Sigmoid colon (tissue), 7 donors: ENCODE data around the gene C1orf122. TPM values are rescaled to one million over a fixed set of nuclear protein-coding genes. Genes with fewer than 3 reads are reported as not detected.
A peak's percentile ranks its signal among the peaks of the same experiment; 100 is the strongest.

Source experiments
- DNase-seq: peaks from one replicate; pipeline ENCODE4 v3.0.0-alpha.2; 2019
- H3K27ac ChIP-seq, 4 donors: fragments of 200-600 bp; sonication (generic); one replicate each; pipeline ENCODE4 v1.5.1; 2016 to 2019; ENCODE audit warnings: mild to moderate bottlenecking in 1 of 4
- H3K27me3 ChIP-seq, 3 donors: fragments of 200-600 bp; sonication (generic); one replicate each; pipeline ENCODE4 v1.5.1; 2019; ENCODE audit warnings: mild to moderate bottlenecking in 1 of 3
- H3K36me3 ChIP-seq, 4 donors: fragments of 200-600 bp; sonication (generic); one replicate each; pipeline ENCODE4 v1.5.1; 2016 to 2019
- H3K4me1 ChIP-seq, 4 donors: fragments of 200-600 bp; sonication (generic); one replicate each; pipeline ENCODE4 v1.5.1; 2017 to 2019
- H3K4me3 ChIP-seq, 4 donors: fragments of 200-600 bp; sonication (generic); one replicate each; pipeline ENCODE4 v1.5.1; 2017 to 2019; ENCODE audit warnings: mild to moderate bottlenecking in 2 of 4, moderate library complexity in 1 of 4
- H3K9me3 ChIP-seq, 4 donors: fragments of 200-600 bp in 3 of 4; sonication (generic) in 3 of 4; one replicate each; pipeline versions ENCODE4 v1.5.1 to v1.6.1; 2013 to 2019
- CTCF ChIP-seq, 4 experiments: fragments of 450-650 bp in 3 of 4; fragments of 200-600 bp in 1 of 4; IDR thresholded peaks; one replicate each; pipeline ENCODE4 v1.5.1; 2016 to 2019; ENCODE audit warnings: antibody characterized with exemption in 4 of 4, mild to moderate bottlenecking in 3 of 4, moderate library complexity in 2 of 4
- EP300 ChIP-seq, 4 donors: sonication (generic); formaldehyde crosslinking; IDR thresholded peaks; one replicate each; pipeline ENCODE4 v1.6.1; 2017; ENCODE audit warnings: antibody characterized with exemption in 4 of 4
- POLR2A ChIP-seq, 2 donors: fragments of 450-650 bp; IDR thresholded peaks; one replicate each; pipeline ENCODE4 v1.6.1; 2016; ENCODE audit warnings: antibody characterized with exemption in 2 of 2, mild to moderate bottlenecking in 2 of 2, moderate library complexity in 2 of 2
- POLR2AphosphoS5 ChIP-seq, 4 donors: sonication (generic); formaldehyde crosslinking; IDR thresholded peaks; one replicate each; pipeline ENCODE4 v1.6.1; 2017; ENCODE audit warnings: antibody characterized with exemption in 4 of 4
- WGBS, 2 donors: extraction: QIAGEN DNeasy Blood & Tissue Kit; methylation state at CpG; one replicate each; pipeline ENCODE4 v1.1.7; 2013; 5-methylcytosine and 5-hydroxymethylcytosine counted together
- intact Hi-C: fragments of 100-400 bp; cut with DNase I; formaldehyde crosslinking; loops from one replicate; pipeline ENCODE4 v1.15.1; 2023
- polyA plus RNA-seq, 3 donors: library from polyadenylated mRNA; stranded (reverse); fragments of 200-250 nt; gene quantifications; one replicate each; pipeline ENCODE4 v1.2.3, GENCODE V29; 2013
- total RNA-seq, 4 donors: library from RNA; depleted of rRNA; stranded (reverse); fragments of >200 nt; gene quantifications; one replicate each; pipeline ENCODE4 v1.1.0, GENCODE V29; 2016
- donor health status: healthy with polysubstance abuse.
- donor health status: Bipolar disorder and iron deficiency.
- donor health status: healthy.

C1orf122 gene
- total and polyA plus RNA-seq, 7 donors = 43.2 to 105 (median 61.9) TPM

GRCh38 chr1:37851262-37851661 is 43.7 kb downstream of the C1orf122 start:
- Histone ChIP-seq H3K9me3 (no peaks in the 10 kb centered on the region), H3K27me3 (no peaks in the 10 kb centered on the region), H3K4me3 (no peak overlapping the region), H3K36me3 (peaks cover 0 to 22% (median 0%) of the 10 kb centered on the region in 4 donors), H3K27ac (peak overlapping the region in 1 of 4 donors; percentile 34), H3K4me1 (peaks cover 0 to 52% (median 39%) of the 10 kb centered on the region in 4 donors)
- DNase-seq = no peak
- TF ChIP-seq EP300 (IDR thresholded peaks at IDR 0.05) = no peak
- no peak for TF ChIP-seq POLR2A (IDR thresholded peaks at IDR 0.05)
- TF ChIP-seq CTCF (IDR thresholded peaks at IDR 0.05) = no peak
- no peak for TF ChIP-seq POLR2AphosphoS5 (IDR thresholded peaks at IDR 0.05)
- intact Hi-C loops = no loop called here

GRCh38 chr1:37851782-37852210 is 44.2 kb downstream of the C1orf122 start:
- WGBS, 2 donors = 63 to 81% methylated on average over 2 of the region's 2 CpGs
- Histone ChIP-seq H3K4me3 (no peak overlapping the region), H3K4me1 (peaks cover 0 to 52% (median 42%) of the 10 kb centered on the region in 4 donors), H3K9me3 (no peaks in the 10 kb centered on the region), H3K27ac (no peak overlapping the region), H3K36me3 (peaks cover 0 to 27% (median 3%) of the 10 kb centered on the region in 4 donors), H3K27me3 (no peaks in the 10 kb centered on the region)
- intact Hi-C loops = no loop called here
- DNase-seq = no peak
- no peak for TF ChIP-seq POLR2AphosphoS5 (IDR thresholded peaks at IDR 0.05)
- TF ChIP-seq POLR2A (IDR thresholded peaks at IDR 0.05) = no peak
- TF ChIP-seq EP300 (IDR thresholded peaks at IDR 0.05) = no peak
- TF ChIP-seq CTCF (IDR thresholded peaks at IDR 0.05) = no peak

DNA sequence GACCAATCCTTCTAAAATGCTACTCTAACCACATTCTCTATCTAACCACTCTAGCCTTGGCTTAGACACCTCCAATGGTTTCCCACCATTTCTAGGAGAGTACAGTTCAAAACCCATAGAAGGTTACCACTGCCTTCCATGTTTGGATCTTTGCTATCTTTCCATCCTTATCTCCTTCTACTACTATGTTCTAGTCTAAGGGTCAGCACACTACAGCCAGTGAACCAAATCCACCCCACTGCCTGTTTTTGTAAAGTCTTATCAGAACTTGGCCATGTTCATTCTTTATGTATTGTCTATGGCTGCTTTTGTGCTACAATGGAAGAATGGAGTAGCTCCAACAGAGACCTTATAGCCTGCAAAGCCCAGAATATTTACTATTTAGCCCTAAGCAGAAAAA is 45.6 kb downstream of the C1orf122 start:
- Histone ChIP-seq H3K27ac (no peak overlapping the region), H3K27me3 (no peaks in the 10 kb centered on the region), H3K4me3 (no peak overlapping the region), H3K36me3 (peaks cover 0 to 34% (median 8%) of the 10 kb centered on the region in 4 donors), H3K9me3 (no peaks in the 10 kb centered on the region), H3K4me1 (peaks cover 0 to 61% (median 50%) of the 10 kb centered on the region in 4 donors)
- intact Hi-C loops = no loop called here
- TF ChIP-seq POLR2AphosphoS5 (IDR thresholded peaks at IDR 0.05) (no peak), POLR2A (IDR thresholded peaks at IDR 0.05) (no peak), CTCF (IDR thresholded peaks at IDR 0.05) (no peak), EP300 (IDR thresholded peaks at IDR 0.05) (no peak)
- DNase-seq = no peak

DNA sequence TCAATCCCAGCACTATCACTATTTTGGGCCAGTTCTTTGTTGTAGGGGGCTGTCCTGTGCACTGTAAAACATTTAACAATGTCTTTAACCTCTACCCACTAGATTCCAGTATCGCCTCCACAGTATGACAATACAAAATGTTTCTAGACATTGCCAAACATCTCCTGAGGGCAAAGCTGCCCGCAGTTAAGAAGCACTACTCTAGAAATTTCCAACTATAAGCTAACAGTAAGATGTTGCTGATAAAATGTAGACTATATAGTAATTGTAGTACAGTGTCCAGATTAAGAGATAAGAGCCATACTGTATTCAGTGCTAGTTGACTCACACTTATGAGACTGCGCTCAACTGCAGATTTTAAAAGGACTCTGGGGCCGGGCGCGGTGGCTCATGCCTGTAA is 46.8 kb downstream of the C1orf122 start:
- 95% methylated on average over 6 of the region's 6 CpGs for WGBS, 2 donors
- DNase-seq = no peak
- peaks cover 0 to 34% (median 8%) of the 10 kb centered on the region in 4 donors for H3K36me3 ChIP-seq
- H3K9me3 ChIP-seq = no peaks in the 10 kb centered on the region
- H3K27me3 ChIP-seq = no peaks in the 10 kb centered on the region
- H3K27ac ChIP-seq = no peak overlapping the region
- intact Hi-C loops = no loop called here
- TF ChIP-seq CTCF (IDR thresholded peaks at IDR 0.05) (no peak), POLR2A (IDR thresholded peaks at IDR 0.05) (no peak)
- H3K4me1 ChIP-seq = peaks cover 0 to 68% (median 58%) of the 10 kb centered on the region in 4 donors
- no peak overlapping the region for H3K4me3 ChIP-seq

Other genes starting within 250 kb of the C1orf122 start
- 10 to 100 TPM; 26.7 to 50.4 (median 29.6) TPM for gene GNL2, start 211.9 kb upstream of the C1orf122 start, total RNA-seq
- gene GNL2, start 211.9 kb upstream of the C1orf122 start, polyA plus RNA-seq = 10 to 100 TPM; 25.2 to 33.0 (median 25.2) TPM
- gene RSPO1, start 172.9 kb upstream of the C1orf122 start, total RNA-seq = 1 to 10 TPM in 1 of 4 donors, under 1 TPM in 3; 0.41 to 2.2 (median 0.77) TPM
- 1 to 10 TPM in 1 of 3 donors, under 1 TPM in 2; 0.46 to 1.8 (median 0.92) TPM for gene RSPO1, start 172.9 kb upstream of the C1orf122 start, polyA plus RNA-seq
- under 1 TPM in 3 of 4 donors, not detected in 1; under 0.01 to 0.55 (median 0.16) TPM for gene CDCA8, start 115.3 kb upstream of the C1orf122 start, total RNA-seq
- gene CDCA8, start 115.3 kb upstream of the C1orf122 start, polyA plus RNA-seq = 10 to 100 TPM in 1 of 3 donors, 1 to 10 TPM in 2; 4.8 to 21.4 (median 6.7) TPM
- gene EPHA10, start 42.7 kb upstream of the C1orf122 start, total RNA-seq = under 1 TPM; 0.14 to 0.83 (median 0.52) TPM
- 10 to 100 TPM in 1 of 3 donors, 1 to 10 TPM in 2; 5.4 to 33.3 (median 7.6) TPM for gene EPHA10, start 42.7 kb upstream of the C1orf122 start, polyA plus RNA-seq
- gene MANEAL, start 13.9 kb upstream of the C1orf122 start, total RNA-seq = 1 to 10 TPM; 1.1 to 1.8 (median 1.4) TPM
- 1 to 10 TPM in 2 of 3 donors, under 1 TPM in 1; 0.60 to 5.2 (median 1.2) TPM for gene MANEAL, start 13.9 kb upstream of the C1orf122 start, polyA plus RNA-seq
- gene YRDC, start 418 bp downstream of the C1orf122 start, total RNA-seq = 10 to 100 TPM in 2 of 4 donors, 1 to 10 TPM in 2; 4.4 to 12.4 (median 9.5) TPM
- 10 to 100 TPM; 14.4 to 19.0 (median 15.5) TPM for gene YRDC, start 418 bp downstream of the C1orf122 start, polyA plus RNA-seq
- gene MTF1, start 51.8 kb downstream of the C1orf122 start, total RNA-seq = 1 to 10 TPM; 3.9 to 6.6 (median 4.4) TPM
- 1 to 10 TPM; 2.4 to 8.6 (median 5.3) TPM for gene MTF1, start 51.8 kb downstream of the C1orf122 start, polyA plus RNA-seq
- gene INPP5B, start 139.3 kb downstream of the C1orf122 start, total RNA-seq = 10 to 100 TPM; 29.0 to 34.1 (median 31.7) TPM
- gene INPP5B, start 139.3 kb downstream of the C1orf122 start, polyA plus RNA-seq = 10 to 100 TPM in 1 of 3 donors, 1 to 10 TPM in 2; 5.1 to 18.3 (median 5.4) TPM
- gene SF3A3, start 182.2 kb downstream of the C1orf122 start, total RNA-seq = 10 to 100 TPM; 41.4 to 50.1 (median 44.7) TPM
- 10 to 100 TPM; 15.0 to 30.4 (median 20.6) TPM for gene SF3A3, start 182.2 kb downstream of the C1orf122 start, polyA plus RNA-seq
- 10 to 100 TPM; 38.9 to 76.4 (median 46.6) TPM for gene FHL3, start 197.7 kb downstream of the C1orf122 start, total RNA-seq
- gene FHL3, start 197.7 kb downstream of the C1orf122 start, polyA plus RNA-seq = 10 to 100 TPM in 1 of 3 donors, 1 to 10 TPM in 2; 2.5 to 13.4 (median 9.0) TPM
- 10 to 100 TPM; 54.8 to 76.5 (median 66.9) TPM for gene UTP11, start 204.9 kb downstream of the C1orf122 start, total RNA-seq
- 10 to 100 TPM; 14.4 to 28.5 (median 15.0) TPM for gene UTP11, start 204.9 kb downstream of the C1orf122 start, polyA plus RNA-seq
- gene POU3F1, start 239.0 kb downstream of the C1orf122 start, total RNA-seq = not detected
- gene POU3F1, start 239.0 kb downstream of the C1orf122 start, polyA plus RNA-seq = under 1 TPM in 1 of 3 donors, not detected in 2; 0.09 TPM